OCI-LY3 (cell line): ENCODE results near the gene ARHGEF38.

Experiments used
- CTCF ChIP-seq: fragments of 200-600, 300-600 bp; sonication (generic); IDR thresholded peaks from 2 replicates; pipeline ENCODE4 v1.5.1; 2014; ENCODE audit warnings: antibody characterized with exemption, low read length, low read depth
- EZH2phosphoT487 ChIP-seq: fragments of 200-600 bp; shearing (Covaris generic); IDR thresholded peaks from 2 replicates; pipeline ENCODE4 v1.6.1; 2018; ENCODE audit warnings: antibody characterized with exemption, mixed run types, low read depth

- TF ChIP-seq CTCF (no peak), EZH2phosphoT487 (no peak)
Measured at GRCh38 chr4:105527081-105527480, 25.3 kb upstream of the ARHGEF38 start.
